SKM-1 treated with dmso at 0.1 percent for 144 hours (cell line): ENCODE measurements around the gene MAJIN.
"Not testable (repeated sequence)": the region's sequence is repeated elsewhere in the genome, so short reads cannot be mapped to it uniquely, and the experiment has no call there.

Source experiments
- DNase-seq: peaks from one replicate; lab custom pipeline; 2025; ENCODE audit not compliant: unreplicated experiment; lab: John Stamatoyannopoulos, UW

Gene MAJIN

DNA sequence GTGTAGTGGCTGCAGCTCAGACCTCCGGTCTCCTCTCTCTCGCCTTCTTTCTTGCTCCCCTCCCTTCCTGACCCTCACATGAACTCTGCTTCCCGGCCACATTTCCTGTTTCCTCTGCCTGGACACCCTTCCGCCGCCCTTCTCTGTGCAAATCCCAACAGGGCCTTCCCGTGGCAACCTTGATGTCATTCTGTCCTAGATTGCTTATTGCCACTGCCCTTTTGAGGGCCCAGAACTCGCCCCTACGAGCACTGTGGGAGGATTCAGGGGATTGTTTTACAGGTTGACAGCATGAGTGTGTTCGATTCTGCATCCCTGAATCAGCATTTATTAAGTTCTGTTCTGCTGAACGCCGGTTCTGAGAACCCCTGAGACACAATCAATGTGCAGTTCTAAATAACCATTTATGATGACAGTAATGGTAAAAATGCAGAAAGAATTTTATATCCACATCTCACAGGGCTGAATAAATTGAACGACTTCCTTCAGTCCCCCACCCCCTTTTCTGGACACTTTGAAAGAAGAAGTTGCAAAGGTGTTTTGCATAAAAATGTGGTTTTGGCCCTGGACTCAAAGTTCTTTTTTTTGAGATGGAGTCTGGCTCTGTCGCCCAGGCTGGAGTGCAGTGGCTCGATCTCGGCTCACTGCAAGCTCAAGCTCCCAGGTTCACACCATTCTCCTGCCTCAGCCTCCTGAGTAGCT, 18.5 kb upstream of the MAJIN start:
- peak; percentile 62 for DNase-seq

DNA sequence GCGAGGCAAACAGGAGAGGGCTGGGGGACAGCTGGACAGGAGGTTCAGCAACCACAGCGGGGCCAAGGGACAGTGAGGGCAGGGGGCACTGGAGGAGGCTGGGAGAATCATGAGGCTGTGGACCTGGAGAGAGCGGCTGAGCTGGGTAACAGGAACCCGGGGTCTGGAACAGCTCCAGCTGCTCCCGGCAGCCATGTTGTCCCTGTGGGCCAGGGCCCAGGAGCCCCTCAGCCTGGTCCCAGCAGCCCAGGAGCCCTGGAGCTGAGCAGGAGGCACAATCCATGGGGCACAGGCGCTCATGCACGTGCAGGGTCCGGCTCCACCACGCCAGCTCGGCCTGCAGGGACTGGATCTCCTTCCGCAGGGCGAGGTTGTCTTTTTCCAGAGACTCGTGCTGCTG, 17.5 kb upstream of the MAJIN start:
- DNase-seq, result no peak

- peak; percentile 17 for DNase-seq
Observed at GRCh38 chr11:64987998-64988854, 16.3 kb upstream of the MAJIN start.

DNA sequence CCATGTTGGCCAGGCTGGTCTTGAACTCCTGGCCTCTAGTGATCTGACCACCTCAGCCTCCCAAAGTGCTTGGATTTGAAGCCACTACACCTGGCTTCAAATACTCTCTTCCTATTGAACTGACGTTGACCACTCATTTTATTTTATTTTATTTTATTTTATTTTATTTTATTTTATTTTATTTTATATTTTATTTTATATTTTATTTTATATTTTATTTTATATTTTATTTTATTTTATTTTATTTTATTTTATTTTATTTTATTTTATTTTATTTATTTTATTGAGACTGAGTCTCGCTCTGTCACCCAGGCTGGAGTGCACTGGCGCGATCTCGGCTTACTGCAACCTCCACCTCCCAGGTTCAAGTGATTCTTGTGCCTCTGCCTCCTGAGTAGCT, 11.4 kb upstream of the MAJIN start:
- DNase-seq, result not testable (repeated sequence)

DNA sequence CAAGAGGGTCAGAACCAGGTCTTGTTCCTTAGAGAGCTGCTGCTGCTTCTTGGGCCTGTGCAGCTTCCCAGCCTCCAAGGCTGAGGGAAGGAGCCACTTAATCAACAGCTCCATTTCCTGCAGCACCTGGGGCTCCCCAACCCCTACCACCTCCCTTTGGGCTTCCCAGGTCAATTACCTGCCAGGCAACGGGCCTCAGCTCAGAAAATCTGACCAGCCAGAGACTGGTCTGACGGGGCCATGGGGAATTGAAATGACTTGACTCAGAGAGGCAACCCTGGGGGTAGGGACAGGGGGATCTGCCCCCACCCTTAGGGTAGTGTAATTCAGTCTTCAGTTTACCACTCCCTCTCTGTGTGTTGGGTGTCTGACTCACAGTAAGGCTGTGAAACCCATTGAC, 4.7 kb upstream of the MAJIN start:
- DNase-seq, result no peak

DNA sequence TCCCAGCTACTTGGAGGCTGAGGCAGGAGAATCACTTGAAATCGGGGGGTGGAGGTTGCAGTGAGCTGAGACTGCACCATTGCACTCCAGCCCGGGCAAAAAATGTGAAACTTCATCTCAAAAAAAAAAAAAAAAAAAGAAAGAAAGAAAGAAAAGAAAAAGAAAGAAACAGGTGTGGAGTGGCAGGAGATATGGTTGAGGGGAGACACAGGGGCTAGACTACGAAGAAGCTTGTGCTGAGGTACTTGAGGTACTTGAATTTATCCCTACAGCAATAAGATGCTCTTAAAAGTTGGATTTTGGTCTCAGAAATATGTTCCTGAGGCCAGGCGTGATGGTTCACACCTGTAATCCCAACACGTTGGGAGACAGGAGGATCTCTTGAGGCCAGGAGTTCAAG, 2.2 kb upstream of the MAJIN start:
- no peak for DNase-seq

GRCh38 chr11:64970731-64971151, 1.2 kb downstream of the MAJIN start:
- DNase-seq, result no peak

- no peak for DNase-seq
Observed at GRCh38 chr11:64969209-64969608, 2.7 kb downstream of the MAJIN start.

DNA sequence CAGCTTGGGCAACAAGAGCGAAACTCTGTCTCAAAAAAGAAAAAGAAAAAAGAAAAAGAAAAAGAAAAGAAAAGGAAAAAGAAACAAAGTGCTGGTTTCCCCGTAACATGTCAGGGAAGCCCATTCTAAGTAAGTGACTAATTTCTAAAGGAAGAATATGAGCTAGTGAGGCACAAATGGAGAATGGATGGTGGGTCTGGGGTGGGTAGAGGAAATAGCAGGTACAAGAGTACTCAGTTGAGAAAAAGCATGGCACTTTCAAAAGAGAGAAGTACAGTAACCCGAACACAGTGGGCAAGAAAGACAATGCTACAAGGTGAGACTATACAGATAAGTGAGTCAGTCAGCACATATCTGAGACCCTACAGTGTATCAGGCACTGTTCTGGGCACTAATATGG, 4.5 kb downstream of the MAJIN start:
- no peak for DNase-seq

DNA sequence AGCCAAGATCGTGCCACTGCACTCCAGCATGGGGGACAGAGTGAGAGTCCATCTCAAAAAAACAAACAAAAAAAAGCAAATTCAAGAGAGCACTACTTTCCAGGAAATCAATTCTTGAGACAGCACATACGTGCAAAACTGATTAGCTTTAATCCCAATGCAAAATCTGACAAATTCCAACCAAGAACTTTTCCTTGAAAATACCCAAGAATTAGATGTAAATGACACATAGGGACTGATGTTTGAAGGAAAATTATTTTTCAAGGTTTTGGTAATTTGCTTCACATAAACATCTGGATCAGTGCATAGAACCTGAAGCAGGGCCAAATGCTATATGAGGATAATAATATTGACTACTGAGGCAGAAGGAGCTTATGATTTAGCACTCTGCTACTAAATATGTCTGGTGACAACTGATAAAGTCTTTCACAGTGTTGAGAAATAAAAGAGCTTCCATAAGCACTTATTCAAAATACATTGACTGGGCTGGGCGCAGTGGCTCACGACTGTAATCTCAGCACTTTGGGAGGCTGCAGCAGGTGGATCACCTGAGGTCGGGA, 8.8 kb downstream of the MAJIN start:
- DNase-seq, result no peak

DNA sequence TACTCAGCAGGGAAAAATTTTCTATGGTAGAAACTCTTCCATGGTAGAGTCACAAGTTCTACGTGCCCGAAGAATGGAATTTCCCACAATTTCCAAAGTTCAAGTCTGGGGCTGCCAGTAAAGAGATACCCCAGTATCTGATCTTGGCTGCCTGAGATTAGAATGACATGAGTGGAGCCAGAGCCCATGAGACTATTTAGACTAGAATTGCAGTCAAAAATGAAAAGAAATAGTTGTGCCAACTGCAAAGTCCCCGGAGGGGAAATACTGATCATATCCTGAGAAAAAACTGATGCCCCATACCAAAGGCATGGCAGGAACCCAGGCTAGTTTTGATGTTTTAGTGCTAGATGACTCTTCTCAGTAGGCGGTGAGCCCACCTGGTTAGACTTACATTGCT, 11.2 kb downstream of the MAJIN start:
- DNase-seq, result no peak

DNA sequence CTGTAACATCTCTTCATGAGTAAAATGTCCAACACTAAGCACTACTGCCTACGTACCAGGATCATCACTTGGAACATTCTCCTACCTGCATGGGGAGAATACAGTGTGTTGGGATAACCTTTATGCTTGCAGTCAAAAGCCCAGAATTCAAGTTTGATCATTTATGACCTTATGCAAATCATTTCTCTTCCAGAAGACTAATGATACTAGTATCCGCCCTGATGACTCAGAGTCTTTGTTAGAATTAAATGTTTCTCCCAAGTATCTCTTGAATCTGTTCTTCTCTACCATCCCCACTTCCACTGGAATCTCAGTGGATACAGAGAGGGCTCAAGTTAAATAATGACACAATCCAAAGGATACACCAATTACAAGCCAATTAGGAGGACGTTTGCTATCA, 12.4 kb downstream of the MAJIN start:
- no peak for DNase-seq

DNA sequence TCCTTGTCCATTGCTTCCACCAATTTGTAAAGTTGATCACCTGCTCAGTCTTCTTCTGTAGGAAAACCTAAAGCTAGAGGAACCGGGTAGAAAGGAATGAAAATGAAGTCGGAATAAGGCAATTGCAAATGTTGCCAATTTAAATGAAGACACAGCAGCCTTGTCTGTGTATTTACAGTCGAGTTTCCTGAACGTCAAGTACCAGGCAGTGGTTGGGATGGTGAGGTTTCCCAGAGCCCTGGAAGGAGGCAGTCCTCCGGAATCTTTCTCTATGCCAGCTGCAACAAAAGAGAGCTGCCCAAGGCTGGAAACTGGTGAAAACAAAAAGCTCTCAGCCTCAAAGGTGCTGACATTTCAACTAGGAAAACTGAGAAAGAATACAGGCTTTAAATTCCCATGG, 17.7 kb downstream of the MAJIN start:
- DNase-seq, result no peak

DNA sequence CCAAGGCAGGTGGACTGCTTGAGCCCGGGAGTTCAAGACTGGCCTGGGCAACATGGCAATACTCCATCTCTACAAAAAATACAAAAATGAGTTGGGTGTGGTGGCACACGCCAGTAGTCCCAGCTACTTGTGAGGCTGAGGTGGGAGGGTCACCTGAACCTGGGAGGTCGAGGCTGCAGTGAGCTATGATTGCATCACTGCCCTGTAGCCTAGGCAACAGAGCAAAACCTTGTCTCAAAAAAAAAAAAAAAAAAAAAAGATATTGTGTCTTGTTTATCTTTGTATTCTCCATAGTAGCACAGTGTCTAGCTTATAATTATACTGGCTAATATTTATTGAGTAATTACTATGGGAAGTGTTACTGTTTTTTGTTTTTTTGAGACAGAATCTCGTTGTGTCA, 20.4 kb downstream of the MAJIN start:
- DNase-seq, result no peak

DNA sequence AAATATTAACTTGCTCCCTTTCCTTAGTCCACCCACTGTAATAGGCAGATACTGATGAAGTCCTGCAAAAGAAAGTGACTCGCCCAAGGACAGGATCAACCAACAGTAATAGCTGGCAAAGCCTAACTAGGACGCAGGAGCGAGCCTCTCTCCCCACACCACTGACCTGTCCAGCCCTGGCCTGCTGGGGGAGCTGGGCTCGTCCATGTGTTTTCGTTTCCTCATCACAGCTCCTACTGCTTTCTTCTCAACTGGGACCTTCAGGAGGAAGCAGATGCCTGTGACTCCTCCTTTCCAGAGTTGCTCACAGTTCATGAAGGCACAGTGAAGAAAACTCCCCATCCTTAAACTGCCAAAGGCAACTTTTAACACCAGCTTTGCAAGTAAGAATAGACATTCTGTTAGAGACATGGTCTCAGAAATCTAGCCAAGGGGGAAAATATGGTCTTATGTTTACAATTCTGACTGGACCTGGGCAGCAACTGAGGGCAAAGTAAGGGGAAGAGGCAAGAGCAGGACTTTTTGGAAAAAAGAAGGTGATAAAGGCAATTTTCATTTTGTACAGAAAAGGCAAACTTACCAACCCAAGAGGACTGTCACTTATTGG, 24.6 kb downstream of the MAJIN start:
- no peak for DNase-seq

- DNase-seq, result no peak
Observed at GRCh38 chr11:64936539-64936938, 35.4 kb downstream of the MAJIN start.

GRCh38 chr11:64935359-64936081, 36.4 kb downstream of the MAJIN start, which contains the start of gene GPHA2:
Gene GPHA2, minus strand, starts transcription at chr11:64935893. Its CDS starts 433 bp downstream, at chr11:64935460.
- no peak for DNase-seq

DNA sequence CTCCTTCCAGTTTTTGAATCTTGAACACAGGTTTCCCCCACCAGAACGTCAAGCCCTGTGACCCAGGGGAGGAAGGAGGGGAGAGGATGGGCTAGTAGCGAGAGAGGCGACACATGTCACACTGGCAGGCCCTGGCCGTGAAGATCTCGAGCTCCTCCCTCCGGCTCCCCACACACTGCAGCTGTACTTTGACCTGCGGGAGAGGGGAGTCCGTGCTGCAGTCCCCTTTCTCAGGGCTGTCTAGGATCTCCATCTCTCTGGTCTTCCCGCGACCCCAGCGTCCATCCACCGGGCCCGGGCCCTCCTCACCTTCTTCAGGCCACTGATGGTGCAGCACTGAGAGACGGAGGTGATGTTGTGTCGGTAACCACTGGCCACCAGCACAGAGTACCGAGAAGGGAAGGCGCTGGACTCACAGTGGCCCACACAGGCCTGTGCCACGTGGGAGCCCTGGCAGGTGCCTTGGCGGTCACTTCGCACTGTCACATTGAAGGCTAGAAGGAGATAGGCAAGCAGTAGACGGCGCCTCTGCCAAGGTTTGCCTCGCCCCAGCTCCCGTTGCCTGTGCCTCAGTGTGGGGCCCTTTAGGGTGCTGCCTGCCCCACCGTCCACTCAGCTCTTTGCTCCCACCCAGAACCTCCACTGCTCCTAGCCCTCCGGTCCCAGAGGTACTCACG, 37.1 kb downstream of the MAJIN start:
- DNase-seq, result no peak

GRCh38 chr11:64933935-64934681, 37.8 kb downstream of the MAJIN start:
- DNase-seq, result no peak
